Hematopoietic multipotent progenitor cell treated with erythropoietin and hydrocortisone succinate and interleukin-3 and kit ligand, for 15 days (in vitro differentiated cells): ENCODE results near the gene UBA3.

Source experiments
- DNase-seq: peaks from one replicate; pipeline ENCODE4 v3.0.0-alpha.2; 2015; ENCODE audit warnings: low spot score

The UBA3 gene

DNA sequence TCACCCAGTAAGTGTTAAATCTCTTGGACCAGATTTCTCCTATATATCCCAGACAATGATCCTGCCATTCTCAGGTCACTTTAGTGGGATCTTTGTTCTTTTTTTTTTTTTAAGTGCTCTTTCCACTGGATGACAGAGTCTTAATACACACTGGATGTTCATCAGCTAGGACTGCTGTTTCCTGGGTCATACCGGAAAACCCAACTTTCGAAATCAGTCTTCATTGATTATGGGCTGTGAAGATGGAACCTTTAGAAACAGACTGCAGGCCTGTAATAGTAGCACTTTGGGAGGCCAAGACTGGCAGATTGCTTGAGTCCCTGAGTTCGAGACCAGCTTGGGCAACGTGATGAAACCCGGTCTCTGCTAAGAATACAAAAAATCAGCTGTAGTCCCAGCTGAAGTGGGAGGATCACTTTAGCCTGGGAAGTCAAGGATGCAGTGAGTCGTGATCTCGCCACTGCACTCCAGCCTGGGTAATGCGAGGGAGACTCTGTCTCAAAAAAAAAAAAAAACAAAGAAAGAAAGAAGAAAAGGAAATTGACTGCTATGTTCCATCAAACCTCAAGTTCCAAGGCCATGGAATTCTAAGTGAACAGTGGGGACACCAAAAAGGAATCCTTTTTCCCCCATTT is 69.0 kb downstream of the UBA3 start:
- DNase-seq, result no peak

DNA sequence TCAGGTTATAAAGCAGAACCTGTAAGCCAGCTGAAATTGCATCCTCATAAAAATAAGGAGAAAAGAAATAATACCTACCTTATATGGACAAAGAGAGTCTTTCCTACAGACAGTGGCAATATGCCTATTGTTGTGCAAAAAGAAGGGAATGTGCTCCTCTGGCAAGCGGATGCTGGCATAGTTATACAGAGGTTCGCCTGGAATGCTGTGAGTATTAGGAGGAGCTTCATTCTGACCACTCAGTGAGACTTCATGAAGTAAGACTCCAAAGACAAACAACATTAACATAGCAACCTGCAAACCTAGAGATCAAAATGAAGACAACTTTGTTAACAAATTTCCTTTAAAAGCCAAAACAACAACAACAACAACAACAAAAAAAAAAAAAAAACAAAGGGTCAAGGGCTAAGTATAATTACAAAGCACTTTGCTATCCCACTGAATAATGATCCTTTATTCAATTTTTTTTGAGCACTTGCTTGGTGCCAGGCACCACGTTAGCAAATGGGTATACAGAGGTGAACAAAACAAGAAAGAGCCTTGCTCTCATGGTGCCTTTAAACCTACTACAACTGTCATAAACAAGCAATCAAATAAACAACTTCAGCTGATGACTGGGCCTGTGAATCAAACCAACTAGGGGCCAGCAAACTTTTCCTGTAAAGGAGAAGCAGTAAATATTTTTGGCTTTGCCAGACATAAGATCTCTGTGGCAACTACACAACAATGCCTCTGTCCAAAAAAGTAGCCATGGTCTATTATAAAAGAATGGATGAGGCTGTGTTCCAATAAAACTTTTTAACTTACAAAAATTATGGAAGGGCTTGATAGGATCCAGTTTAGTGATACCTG is 70.4 kb downstream of the UBA3 start:
- no peak for DNase-seq

- no peak for DNase-seq
Measured at GRCh38 chr3:69008980-69009379, 71.2 kb downstream of the UBA3 start.

DNA sequence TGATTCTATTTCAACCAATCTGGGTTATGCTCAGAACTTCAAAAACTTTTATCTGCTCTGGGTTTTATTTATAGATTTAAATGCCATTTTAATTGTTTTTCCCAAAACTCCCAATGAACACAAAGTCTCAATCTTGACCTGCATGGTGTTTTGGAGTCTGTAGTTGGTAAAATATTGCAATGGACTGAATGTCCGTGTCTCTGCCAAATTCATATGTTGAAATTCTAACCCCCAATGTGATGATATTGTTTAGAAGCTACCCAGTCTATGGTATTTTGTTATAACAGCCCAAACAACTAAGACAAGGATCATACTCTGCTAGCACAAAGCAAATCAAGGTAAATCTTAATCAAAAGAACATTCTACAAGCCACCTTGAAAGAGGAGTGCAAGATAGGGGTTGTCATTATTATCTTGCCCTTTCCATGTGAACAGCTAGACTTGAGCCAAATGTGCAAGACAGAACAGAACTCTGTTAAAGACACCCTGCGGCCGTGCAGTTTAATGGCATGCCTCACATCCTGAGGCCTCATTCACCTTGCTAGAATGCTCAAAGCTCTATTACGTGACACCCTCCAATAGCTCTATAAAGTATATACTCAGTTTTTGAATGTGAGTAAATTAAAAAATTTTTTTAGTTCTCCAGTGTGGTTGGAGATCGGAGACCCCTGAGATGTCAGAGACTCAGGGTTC is 74.2 kb downstream of the UBA3 start:
- no peak for DNase-seq

- no peak for DNase-seq
Measured at GRCh38 chr3:69005071-69005790, 74.9 kb downstream of the UBA3 start.
